Endothelial cell (in vitro differentiated cells): ENCODE results near the gene ACTR2. TPM values are rescaled to one million over a fixed set of nuclear protein-coding genes. Genes with fewer than 3 reads are reported as not detected.

Source experiments
- DNase-seq: peaks from one replicate; pipeline ENCODE4 v3.0.0; 2021; ENCODE audit warnings: low spot score
- H3K27ac Mint-ChIP-seq: one replicate; pipeline ENCODE4 v1.8.0; 2021; ENCODE audit warnings: mixed read lengths, inconsistent platforms; ENCODE audit not compliant: unreplicated experiment
- H3K27me3 Mint-ChIP-seq: one replicate; pipeline ENCODE4 v1.8.0; 2021; ENCODE audit warnings: mild to moderate bottlenecking, moderate library complexity, mixed read lengths, inconsistent platforms; ENCODE audit not compliant: unreplicated experiment
- H3K36me3 Mint-ChIP-seq: one replicate; pipeline ENCODE4 v1.8.0; 2021; ENCODE audit warnings: mild to moderate bottlenecking, low read depth, mixed read lengths, inconsistent platforms; ENCODE audit not compliant: unreplicated experiment
- H3K4me1 Mint-ChIP-seq: one replicate; pipeline ENCODE4 v1.8.0; 2021; ENCODE audit warnings: mild to moderate bottlenecking, mixed read lengths, inconsistent platforms; ENCODE audit not compliant: unreplicated experiment
- H3K4me3 Mint-ChIP-seq: one replicate; pipeline ENCODE4 v1.8.0; 2021; ENCODE audit warnings: mild to moderate bottlenecking, mixed read lengths, inconsistent platforms; ENCODE audit not compliant: unreplicated experiment
- H3K9me3 Mint-ChIP-seq: one replicate; pipeline ENCODE4 v1.8.0; 2021; ENCODE audit warnings: mixed read lengths, inconsistent platforms; ENCODE audit not compliant: unreplicated experiment
- total RNA-seq: library from RNA; stranded (reverse); fragmentation: NEBNext Ultra II Directional; extraction: Animal tissue kit (Norgen Biotek cat#: 25700); gene quantifications from one replicate; pipeline ENCODE4 v1.2.1, GENCODE V29; 2021; ENCODE audit not compliant: unreplicated experiment
- TF ChIP-seq, protein P1 (sequence below): fragments of 200-600 bp; sonication (generic); IDR thresholded peaks from one replicate; pipeline ENCODE4 v1.5.0; 2021; ENCODE audit warnings: antibody characterized with exemption; ENCODE audit not compliant: unreplicated experiment

The ACTR2 gene
- total RNA-seq, 1 donor from 2014 or later = 389 TPM

GRCh38 chr2:65317841-65318240 lies 90.2 kb downstream of the ACTR2 start:
- no peak for DNase-seq
- Mint-ChIP-seq H3K4me3 (no peak overlapping the region), H3K27me3 (peaks cover 4% of the 10 kb centered on the region), H3K36me3 (peaks cover 19% of the 10 kb centered on the region), H3K4me1 (peaks cover 6% of the 10 kb centered on the region), H3K9me3 (no peaks in the 10 kb centered on the region), H3K27ac (no peak overlapping the region)
- TF ChIP-seq, protein P1, sequence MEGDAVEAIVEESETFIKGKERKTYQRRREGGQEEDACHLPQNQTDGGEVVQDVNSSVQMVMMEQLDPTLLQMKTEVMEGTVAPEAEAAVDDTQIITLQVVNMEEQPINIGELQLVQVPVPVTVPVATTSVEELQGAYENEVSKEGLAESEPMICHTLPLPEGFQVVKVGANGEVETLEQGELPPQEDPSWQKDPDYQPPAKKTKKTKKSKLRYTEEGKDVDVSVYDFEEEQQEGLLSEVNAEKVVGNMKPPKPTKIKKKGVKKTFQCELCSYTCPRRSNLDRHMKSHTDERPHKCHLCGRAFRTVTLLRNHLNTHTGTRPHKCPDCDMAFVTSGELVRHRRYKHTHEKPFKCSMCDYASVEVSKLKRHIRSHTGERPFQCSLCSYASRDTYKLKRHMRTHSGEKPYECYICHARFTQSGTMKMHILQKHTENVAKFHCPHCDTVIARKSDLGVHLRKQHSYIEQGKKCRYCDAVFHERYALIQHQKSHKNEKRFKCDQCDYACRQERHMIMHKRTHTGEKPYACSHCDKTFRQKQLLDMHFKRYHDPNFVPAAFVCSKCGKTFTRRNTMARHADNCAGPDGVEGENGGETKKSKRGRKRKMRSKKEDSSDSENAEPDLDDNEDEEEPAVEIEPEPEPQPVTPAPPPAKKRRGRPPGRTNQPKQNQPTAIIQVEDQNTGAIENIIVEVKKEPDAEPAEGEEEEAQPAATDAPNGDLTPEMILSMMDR = no peak

GRCh38 chr2:65319072-65319673 lies 91.5 kb downstream of the ACTR2 start:
- H3K4me3 Mint-ChIP-seq = no peak overlapping the region
- DNase-seq = no peak
- H3K36me3 Mint-ChIP-seq = peaks cover 9% of the 10 kb centered on the region
- H3K4me1 Mint-ChIP-seq = no peaks in the 10 kb centered on the region
- H3K27ac Mint-ChIP-seq = no peak overlapping the region
- peaks cover 4% of the 10 kb centered on the region for H3K27me3 Mint-ChIP-seq
- no peaks in the 10 kb centered on the region for H3K9me3 Mint-ChIP-seq
- TF ChIP-seq, protein P1 = no peak

DNA sequence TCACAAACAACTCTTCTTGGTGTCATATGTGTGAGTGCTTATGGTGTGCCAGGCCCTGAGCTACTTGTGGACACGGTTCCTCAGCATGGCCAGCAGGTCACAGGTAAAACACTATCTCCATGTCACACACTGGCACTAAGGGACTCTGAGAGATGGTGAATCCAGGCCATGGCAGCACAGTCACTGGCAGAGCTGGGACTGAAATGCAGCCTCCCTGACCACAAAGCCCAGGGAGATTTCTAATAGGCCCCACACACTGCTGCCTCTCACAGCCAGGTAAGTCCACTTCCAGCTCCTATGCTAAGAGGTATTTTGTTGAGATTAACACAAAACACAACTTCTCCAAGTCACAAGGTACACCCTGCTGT lies 92.0 kb downstream of the ACTR2 start:
- H3K9me3 Mint-ChIP-seq = no peaks in the 10 kb centered on the region
- H3K36me3 Mint-ChIP-seq = peaks cover 4% of the 10 kb centered on the region
- H3K4me1 Mint-ChIP-seq = no peaks in the 10 kb centered on the region
- no peak overlapping the region for H3K4me3 Mint-ChIP-seq
- H3K27me3 Mint-ChIP-seq = peaks cover 4% of the 10 kb centered on the region
- no peak for DNase-seq
- H3K27ac Mint-ChIP-seq = no peak overlapping the region
- TF ChIP-seq, protein P1 = no peak

GRCh38 chr2:65320042-65320725 lies 92.6 kb downstream of the ACTR2 start:
- H3K36me3 Mint-ChIP-seq = peaks cover 4% of the 10 kb centered on the region
- no peak overlapping the region for H3K27ac Mint-ChIP-seq
- H3K27me3 Mint-ChIP-seq = peaks cover 4% of the 10 kb centered on the region
- TF ChIP-seq, protein P1 = no peak
- no peak for DNase-seq
- H3K4me1 Mint-ChIP-seq = no peaks in the 10 kb centered on the region
- H3K9me3 Mint-ChIP-seq = no peaks in the 10 kb centered on the region
- no peak overlapping the region for H3K4me3 Mint-ChIP-seq

Other genes with a start within 250 kb of the ACTR2 start
- 41.4 TPM for gene SLC1A4, start 238.4 kb upstream of the ACTR2 start, total RNA-seq
- 63.3 TPM for gene CEP68, start 171.4 kb upstream of the ACTR2 start, total RNA-seq
- gene RAB1A, start 97.7 kb upstream of the ACTR2 start, total RNA-seq = 160 TPM
- gene SPRED2, start 204.8 kb downstream of the ACTR2 start, total RNA-seq = 17.6 TPM